NCI-H2196 treated with DMSO at 0.1 percent for 48 hours (cell line): Measurements from ENCODE around the gene TTC36.
"Not testable (repeated sequence)": the region's sequence is repeated elsewhere in the genome, so short reads cannot be mapped to it uniquely, and the experiment has no call there.

Experiments
- DNase-seq: peaks from one replicate; lab custom pipeline; 2025; ENCODE audit not compliant: unreplicated experiment; lab: John Stamatoyannopoulos, UW

Gene TTC36

DNA sequence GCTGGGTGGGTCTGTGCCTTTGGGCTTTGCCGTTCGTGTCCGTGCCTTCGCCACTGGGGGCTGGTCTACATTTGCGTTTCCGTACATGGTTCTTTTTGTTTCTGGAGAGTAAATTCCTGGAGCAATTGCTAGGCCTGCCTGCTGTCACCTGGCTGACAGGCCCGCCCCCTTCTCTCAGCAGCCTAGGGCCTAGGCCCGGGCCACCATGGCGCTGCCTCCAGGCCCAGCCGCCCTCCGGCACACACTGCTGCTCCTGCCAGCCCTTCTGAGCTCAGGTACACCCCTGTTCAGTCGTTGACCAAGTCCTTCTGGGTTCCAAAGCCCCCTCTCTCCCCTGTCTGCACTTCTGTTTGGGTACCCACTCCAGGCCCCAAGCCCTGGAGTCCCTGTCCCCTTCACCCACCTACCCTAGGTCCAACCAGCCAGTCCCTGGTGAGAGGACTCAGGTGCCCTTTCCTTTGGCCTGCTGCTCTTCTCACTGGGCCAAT is 4.4 kb downstream of the TTC36 start:
- DNase-seq = no peak

DNA sequence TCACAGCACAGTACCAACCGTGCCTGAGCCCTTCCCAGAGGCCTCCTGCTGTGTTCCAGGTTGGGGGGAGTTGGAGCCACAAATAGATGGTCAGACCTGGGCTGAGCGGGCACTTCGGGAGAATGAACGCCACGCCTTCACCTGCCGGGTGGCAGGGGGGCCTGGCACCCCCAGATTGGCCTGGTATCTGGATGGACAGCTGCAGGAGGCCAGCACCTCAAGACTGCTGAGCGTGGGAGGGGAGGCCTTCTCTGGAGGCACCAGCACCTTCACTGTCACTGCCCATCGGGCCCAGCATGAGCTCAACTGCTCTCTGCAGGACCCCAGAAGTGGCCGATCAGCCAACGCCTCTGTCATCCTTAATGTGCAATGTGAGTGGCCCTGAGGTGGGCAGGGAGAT is 4.8 kb downstream of the TTC36 start:
- no peak for DNase-seq

DNA sequence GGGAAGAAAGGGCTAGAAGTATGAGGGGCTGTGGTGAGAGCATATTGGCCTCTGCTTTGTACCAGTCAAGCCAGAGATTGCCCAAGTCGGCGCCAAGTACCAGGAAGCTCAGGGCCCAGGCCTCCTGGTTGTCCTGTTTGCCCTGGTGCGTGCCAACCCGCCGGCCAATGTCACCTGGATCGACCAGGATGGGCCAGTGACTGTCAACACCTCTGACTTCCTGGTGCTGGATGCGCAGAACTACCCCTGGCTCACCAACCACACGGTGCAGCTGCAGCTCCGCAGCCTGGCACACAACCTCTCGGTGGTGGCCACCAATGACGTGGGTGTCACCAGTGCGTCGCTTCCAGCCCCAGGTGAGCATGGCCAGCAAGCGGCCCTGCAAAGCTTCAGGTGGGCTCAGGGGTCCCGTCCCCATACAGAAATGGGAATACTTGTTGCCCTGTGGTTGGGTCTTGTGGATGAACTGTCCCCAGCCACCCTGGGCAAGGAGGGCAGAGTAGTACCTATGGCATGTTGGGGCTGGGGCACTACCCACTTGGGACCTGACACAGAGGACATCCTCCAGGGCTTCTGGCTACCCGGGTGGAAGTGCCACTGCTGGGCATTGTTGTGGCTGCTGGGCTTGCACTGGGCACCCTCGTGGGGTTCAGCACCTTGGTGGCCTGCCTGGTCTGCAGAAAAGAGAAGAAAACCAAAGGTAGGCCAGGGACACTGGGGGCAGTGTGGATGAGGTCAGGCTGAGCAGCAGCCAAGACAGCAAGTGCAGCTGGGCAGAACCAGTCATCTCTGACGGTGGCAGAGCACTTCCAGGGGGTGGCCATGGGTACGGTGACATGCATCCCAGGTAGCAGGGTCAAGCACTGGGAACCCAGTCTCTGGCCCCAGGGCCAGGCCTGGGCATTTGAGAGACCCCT is 5.8 kb downstream of the TTC36 start:
- DNase-seq = no peak

DNA sequence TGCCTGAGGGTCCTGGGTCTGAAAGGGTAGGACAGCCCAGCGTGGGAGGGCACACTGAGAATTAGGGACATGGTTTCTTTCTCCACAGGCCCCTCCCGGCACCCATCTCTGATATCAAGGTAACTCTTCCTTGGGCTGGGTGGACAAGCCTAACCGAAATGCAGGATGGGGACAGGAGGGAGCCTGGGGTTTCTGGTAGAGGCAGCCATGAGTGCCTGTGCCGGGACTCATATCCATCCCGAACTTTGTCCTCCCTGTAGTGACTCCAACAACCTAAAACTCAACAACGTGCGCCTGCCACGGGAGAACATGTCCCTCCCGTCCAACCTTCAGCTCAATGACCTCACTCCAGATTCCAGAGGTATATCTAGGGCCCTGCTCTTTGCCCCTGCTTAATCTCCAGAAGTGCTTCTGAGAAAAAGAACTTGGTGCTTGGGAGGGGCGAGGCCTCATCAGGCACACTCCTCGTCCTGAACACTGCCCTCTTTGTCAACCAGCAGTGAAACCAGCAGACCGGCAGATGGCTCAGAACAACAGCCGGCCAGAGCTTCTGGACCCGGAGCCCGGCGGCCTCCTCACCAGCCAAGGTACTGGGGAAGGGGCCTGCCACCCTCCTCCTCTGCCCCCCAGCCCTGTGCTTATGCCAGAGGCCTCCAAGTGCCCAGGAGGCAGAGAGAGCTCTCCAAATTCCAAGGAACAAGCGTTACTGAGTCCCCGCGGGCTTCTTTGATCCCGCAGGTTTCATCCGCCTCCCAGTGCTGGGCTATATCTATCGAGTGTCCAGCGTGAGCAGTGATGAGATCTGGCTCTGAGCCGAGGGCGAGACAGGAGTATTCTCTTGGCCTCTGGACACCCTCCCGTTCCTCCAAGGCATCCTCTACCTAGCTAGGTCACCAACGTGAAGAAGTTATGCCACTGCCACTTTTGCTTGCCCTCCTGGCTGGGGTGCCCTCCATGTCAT is 6.8 kb downstream of the TTC36 start:
- DNase-seq = no peak

DNA sequence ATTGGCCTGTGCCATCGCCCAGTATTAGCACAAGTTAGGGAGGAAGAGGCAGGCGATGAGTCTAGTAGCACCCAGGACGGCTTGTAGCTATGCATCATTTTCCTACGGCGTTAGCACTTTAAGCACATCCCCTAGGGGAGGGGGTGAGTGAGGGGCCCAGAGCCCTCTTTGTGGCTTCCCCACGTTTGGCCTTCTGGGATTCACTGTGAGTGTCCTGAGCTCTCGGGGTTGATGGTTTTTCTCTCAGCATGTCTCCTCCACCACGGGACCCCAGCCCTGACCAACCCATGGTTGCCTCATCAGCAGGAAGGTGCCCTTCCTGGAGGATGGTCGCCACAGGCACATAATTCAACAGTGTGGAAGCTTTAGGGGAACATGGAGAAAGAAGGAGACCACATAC is 8.0 kb downstream of the TTC36 start:
- no peak for DNase-seq

DNA sequence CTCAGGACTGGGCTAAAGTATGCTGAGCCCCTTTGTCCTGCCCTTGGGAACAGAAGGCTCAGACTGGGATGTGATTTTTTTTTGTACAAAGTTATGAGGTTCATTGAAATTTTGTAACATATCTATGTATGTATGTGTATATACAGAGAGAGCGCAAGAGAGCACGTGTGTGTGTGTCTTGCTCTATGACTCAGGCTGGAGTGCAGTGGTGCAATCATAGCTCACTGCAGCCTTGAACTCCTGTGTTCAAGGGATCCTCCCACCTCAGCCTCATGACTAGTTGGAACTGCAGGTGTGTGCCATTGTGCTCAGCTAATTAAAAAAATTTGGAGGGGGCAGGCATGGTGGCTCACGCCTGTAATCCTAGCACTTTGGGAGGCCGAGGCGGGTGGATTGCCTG is 9.5 kb downstream of the TTC36 start:
- DNase-seq = no peak

DNA sequence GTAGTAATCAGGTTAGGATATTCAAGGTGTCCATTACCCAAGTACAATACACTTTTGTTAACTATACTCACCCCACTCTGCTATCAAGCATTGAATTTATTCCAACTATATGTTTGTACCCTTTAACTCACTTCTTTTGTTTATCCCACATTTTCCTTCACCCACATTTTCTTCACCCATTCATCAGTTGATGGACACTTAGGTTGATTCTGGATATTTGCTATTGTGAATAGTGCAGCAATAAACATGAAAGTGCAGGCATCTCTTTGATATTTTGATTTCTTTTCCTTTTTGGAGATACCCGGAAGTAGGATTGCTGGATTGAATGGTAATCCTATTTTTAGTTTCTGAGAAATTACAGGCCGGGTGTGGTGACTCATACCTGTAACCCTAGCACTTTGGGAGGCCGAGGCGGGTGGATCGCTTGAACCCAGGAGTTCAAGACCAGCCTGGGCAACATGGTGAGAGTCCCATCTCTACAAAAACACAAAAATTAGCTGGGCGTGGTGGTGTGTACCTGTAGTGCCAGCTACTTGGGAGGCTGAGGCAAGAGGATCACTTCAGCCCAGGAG is 10.2 kb downstream of the TTC36 start:
- DNase-seq = no peak

DNA sequence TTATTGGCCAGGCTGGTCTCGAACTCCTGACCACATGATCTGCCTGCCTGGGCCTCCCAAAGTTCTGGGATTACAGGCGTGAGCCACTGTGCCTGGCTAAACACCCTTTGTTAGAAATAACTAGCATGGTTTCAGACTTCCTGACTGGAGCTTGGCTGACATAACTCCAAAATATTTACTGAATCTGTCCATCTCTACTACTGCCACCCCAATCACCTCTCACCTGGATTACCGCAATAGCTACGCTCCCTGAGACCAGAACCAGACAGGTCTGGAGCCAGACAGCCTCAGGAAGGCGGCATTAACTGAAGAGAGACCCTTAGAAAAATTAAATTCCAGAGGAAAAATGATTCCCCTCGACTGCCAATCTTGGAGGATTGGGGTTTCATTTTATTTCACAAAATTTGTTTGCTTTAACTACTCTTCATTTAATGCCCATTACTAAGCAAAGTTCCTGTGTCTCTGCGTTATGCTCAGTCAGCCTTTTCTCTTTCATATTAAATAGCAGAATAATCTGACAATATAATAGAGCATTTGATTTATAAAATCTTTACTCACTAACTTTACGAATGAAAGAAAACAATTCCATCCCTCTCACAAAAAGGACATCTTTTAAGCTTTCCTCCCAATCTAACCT is 16.9 kb downstream of the TTC36 start:
- DNase-seq = no peak

DNA sequence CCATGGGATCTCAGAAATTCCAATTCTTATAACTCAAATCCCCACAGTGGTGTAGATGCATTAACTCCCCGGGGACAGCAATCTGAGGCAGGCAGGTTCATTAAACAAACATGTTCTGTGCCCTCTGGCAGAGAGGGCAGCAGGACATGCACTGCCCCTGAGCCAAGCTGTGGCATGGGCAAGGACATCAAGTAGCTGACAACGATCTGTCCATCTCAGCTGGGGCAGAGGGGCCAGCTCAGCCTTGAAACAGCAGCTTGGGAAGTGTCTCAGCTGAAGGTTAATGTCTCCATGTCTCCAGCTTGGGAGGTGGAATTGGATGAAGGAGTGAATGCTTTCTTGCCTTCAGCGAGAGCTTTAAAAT is 17.4 kb downstream of the TTC36 start:
- no peak for DNase-seq

DNA sequence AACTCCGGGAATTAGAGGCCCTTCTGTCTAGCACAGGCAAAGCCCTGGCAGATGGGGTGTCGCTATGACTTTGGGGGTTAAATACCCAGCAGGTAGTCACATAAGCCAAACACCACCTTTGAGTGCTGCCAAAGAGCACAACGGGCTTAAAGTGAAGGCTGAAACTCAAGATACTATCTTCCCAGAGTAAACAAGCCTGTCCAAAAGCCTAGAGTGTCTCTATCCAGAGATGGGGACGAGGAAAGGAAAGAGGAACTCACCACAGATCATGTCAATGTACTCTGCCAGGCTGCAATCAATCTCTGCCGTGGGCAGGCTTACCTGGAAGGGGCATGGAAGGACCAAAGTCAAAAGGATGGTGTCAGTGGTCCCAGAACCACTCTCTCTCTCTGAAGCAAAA is 18.3 kb downstream of the TTC36 start:
- DNase-seq = no peak

DNA sequence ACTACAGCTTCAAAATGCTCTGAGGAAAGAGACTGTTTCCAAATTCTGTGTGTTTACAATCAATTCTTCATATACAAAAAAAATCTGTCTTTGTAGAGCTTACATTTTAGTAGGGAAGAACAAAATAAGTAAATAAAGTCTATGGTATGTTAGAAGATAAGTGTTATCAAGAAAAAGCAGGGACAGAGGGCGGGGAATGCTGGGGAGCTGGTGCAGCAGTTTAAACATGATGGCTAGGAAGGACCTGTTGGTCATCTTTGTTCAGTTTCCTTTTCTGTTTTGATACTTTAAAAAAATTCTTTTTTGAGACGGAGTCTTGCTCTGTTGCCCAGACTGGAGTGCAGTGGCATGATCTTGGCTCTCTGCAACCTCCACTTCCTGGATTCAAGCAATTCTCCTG is 19.9 kb downstream of the TTC36 start:
- DNase-seq = no peak

DNA sequence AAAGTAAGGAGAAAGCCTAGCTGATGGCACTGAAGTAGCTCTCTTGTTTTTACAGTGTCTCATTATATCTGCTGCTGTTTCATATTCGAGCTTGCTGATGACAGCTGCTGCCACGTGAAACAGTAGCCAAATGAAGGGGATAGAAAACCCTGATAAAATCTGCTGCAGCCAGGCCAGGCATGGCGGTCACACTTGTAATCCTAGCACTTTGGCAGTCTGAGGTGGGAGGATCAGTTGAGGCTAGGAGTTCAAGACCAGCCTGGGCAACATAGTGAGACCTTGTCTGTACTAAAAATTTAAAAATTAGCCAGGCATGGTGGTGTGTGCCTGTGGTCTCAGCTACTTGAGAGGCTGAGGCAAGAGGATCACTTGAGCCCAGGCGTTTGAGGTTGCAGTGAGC is 25.1 kb downstream of the TTC36 start:
- no peak for DNase-seq

DNA sequence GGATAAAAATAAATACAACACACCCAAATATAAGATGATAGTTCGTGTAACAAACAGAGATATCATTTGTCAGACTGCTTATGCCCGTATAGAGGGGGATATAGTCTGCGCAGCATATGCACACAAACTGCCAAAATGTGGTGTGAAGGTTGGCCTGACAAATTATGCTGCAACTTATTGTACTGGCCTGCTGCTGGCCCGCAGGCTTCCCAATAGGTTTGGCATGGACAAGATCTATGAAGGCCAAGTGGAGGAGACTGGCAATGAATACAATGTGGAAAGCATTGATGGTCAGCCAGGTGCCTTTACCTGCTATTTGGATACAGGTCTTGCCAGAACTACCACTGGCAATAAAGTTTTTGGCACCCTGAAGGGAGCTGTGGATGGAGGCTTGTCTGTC is 33.5 kb downstream of the TTC36 start:
- no peak for DNase-seq

DNA sequence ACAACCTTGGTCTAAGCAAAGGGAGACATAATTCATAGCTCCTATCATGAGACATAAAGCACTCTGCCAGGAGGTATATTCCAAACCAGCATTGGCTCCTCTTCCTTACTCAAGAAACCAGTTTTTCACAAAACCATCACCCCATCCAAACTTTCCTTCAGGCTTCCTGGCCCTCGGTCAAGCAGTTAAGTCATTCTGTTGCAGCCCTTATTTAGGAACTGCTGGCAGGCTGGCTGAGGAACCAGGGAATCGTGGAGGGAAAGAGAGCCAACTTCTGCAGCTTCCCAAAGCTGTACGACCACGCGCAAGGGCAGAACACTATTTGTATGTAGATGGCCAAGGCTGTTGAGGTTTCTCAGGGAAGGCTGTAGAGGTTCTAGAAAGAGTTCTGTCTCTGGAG is 37.8 kb downstream of the TTC36 start:
- no peak for DNase-seq

DNA sequence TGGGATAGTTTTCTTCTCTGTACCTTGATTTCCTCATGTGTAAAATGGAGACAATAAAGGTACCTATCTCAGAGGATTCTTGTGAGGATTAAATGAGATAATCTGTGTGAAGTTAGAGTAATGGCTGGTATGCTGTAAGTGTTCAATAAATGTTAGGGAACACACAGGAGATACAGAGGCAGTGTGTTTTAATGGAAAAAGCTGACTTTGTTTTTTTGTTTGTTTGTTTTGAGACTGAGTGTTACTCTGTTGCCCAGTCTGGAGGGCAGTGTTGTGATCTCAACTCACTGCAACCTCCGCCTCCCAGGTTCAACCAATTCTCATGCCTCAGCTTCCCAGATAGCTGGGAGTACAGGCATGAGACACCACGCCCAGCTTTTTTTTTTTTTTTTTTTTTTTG is 42.4 kb downstream of the TTC36 start:
- no peak for DNase-seq

DNA sequence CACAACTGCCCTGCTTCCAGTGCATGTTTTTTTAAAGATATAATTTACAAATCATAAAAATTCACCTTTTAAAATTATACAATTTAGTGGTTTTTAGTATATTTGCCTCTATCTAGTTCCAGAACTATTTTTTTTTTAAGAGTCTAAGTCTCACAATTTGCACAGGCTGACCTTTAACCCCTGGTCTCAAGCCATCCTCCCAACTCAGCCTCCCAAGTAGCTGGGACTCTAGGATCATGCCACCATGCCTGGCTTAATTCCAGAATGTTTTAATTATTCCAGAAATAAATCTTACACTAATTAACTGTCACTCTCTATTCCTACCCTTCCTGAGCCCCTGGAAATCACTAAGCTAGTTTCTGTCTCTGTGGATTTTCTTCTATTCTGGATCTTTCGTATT is 43.5 kb downstream of the TTC36 start:
- no peak for DNase-seq

DNA sequence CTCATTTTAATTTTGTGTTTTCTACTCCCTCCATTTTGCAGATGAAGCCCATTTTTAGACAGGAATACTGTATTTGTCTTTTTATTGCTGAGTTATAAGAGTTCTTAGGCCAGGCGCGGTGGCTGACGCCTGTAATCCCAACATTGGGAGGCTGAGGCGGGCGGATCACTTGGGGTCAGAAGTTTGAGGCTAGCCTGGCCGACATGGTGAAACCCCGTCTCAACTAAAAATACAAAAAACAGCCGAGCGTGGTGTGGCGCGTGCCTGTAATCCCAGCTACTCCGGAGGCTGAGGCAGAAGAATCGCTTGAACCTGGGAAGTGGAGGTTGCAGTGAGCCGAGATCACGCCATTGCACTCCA is 44.4 kb downstream of the TTC36 start:
- DNase-seq = not testable (repeated sequence)

DNA sequence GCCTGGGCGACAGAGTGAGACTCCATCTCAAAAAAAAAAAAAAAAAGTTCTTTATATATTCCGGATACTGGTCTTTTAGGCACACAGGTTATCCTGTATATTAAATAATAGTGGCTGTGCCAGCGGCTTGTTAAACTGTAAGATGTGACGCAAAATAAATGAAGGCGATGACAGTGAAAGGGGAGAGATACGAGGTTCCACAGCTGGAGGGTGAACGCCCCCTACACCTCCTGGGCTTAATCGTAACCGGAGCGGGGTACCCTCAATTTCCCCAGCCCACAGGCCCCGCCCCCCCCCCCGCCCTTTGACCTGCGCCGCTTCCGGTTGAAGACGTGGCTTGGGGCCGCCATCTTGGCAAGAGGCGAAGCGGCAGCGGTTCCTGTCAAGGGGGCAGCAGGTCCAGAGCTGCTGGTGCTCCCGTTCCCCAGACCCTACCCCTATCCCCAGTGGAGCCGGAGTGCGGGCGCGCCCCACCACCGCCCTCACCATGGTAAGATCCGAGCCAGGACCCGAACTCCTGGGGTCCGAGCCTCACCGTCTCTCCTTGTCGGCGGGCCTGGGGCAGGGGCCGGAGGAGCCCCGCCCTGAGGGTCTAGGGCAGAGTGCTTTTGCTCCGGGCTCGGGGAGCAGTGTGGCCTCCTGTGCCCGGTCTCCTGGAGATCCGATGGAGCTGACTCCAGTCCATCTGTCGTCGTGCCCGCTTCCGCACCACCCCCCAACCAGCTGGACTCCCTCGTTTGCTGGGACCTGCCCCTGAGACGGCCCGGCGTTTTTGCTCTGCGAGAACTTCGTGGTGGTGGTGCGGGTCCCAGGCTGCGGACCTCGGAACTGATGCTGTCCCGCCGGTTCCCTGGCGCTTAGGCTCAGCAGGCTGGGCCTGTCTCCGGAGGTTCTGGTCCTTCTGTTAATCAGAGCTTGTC is 45.0 kb downstream of the TTC36 start, which contains the start of gene ARCN1:
TSS of gene ARCN1 (plus strand) at position 349 of the 920 bp plus-strand sequence. CDS start at position 488, 139 bp downstream.
- peak; percentile 53 for DNase-seq

DNA sequence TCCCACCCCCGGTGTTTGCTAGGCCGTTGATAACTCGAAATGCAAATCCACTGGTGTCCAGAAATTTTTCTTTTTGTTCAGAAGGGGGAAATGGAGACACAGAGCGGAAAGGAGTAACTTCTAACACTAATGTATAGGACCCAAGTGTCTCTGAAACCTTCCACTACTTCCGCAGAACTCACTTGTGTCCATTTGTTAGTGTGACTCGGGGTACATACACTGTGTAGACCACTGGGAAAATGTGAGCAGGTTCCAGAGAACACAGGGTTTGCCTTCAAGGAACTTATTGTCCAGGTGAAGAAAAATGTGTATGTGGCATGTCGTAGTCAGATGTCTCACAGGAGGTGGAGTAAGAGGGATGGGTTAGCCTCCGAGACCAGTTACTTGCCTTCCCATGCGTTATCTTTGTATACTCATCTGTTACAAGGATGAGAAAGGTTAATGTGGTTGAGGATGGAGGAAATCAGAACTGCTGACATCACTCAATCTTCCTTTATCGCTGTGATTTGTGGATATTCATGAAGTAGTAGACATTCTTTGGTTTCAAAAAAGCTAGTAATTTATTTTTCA is 45.8 kb downstream of the TTC36 start:
- no peak for DNase-seq

DNA sequence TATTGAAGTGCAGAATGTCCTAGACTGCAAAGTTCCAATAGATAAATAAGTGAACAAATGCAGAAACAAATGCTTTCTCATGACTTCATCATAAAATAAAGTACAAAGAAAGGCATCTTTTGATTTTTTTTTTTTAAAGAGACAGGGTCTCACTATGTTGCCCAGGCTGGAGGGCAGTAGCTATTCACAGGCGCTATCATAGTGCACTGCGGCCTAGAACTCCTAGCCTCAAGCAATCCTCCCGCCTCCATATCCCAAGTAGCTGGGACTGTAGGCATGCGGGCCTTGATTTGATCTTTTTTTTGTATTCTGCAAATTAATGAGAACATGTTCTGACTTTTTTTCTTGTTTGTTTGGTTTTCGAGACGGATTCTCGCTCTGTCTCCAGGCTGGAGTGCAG is 47.4 kb downstream of the TTC36 start:
- no peak for DNase-seq
